Pancreas (tissue), 10 donors: ENCODE data around the gene SIN3B. TPM values are rescaled to one million over a fixed set of nuclear protein-coding genes. Genes with fewer than 3 reads are reported as not detected.

Experiments used
- ATAC-seq, 4 donors: fragments of 200-7000 bp; cut with Tn5 transposase; one replicate each; pipeline versions ENCODE4 v1.8.0 to v1.9.1; 2020; ENCODE audit warnings: mild to moderate bottlenecking in 4 of 4, moderate library complexity in 4 of 4
- DNase-seq, 6 donors: peaks; one replicate each; pipeline ENCODE4 v3.0.0-alpha.2; 2020
- FAIRE-seq: peaks from 2 replicates; lab custom pipeline; 2012; peaks lifted over from hg19 to GRCh38; lab: Jason Lieb, UNC
- H3K27ac ChIP-seq, 4 donors: fragments of 200-600 bp; sonication (generic); 1 replicate in 3 of 4; 2 replicates in 1 of 4; pipeline versions ENCODE4 v1.5.0 to v1.8.0; 2020
- H3K27me3 ChIP-seq, 4 donors: fragments of 200-600 bp; one replicate each; pipeline ENCODE4 v1.8.0; 2021
- H3K36me3 ChIP-seq, 3 donors: fragments of 200-600 bp; sonication (generic) in 1 of 3; one replicate each; pipeline versions ENCODE4 v1.5.0 to v1.8.0; 2020 to 2021
- H3K4me1 ChIP-seq, 3 donors: fragments of 200-600 bp; one replicate each; pipeline ENCODE4 v1.8.0; 2021
- H3K4me3 ChIP-seq, 4 donors: fragments of 200-600 bp; sonication (generic) in 2 of 4; one replicate each; pipeline versions ENCODE4 v1.5.0 to v1.8.0; 2020 to 2021
- H3K9me3 ChIP-seq, 4 donors: fragments of 200-600 bp; one replicate each; pipeline ENCODE4 v1.8.0; 2021
- WGBS, 2 donors: extraction: QIAGEN DNeasy Blood & Tissue Kit; methylation state at CpG; one replicate each; pipeline ENCODE4 v1.1.7; 2013; 5-methylcytosine and 5-hydroxymethylcytosine counted together
- intact Hi-C, 3 donors: fragments of 100-400 bp; cut with DNase I; formaldehyde crosslinking; loops; one replicate each; pipeline versions ENCODE4 v1.11.1 to v1.14.2; 2022
- polyA plus RNA-seq, 2 donors: library from polyadenylated mRNA; stranded (reverse); fragments of 200-250 nt; gene quantifications; one replicate each; pipeline ENCODE4 v1.2.3, GENCODE V29; 2013
- total RNA-seq, 6 donors: library from RNA; stranded (reverse); fragmentation: NEBNext Ultra II Directional in 4 of 6; extraction: Animal tissue kit (Norgen Biotek cat#: 25700) in 4 of 6; gene quantifications; one replicate each; pipeline versions ENCODE4 v1.2.1 to v1.2.4, GENCODE V29; 2021 to 2023
- TF ChIP-seq, protein P1 (sequence below), 4 donors: fragments of 200-600 bp; sonication (generic) in 3 of 4; IDR thresholded peaks; one replicate each; pipeline versions ENCODE4 v1.5.0 to v1.8.0; 2021; ENCODE audit warnings: antibody characterized with exemption in 4 of 4
- donor health status: healthy with polysubstance abuse.
- donor health status: DM: no; HTN: no; CAD: no; lungs with moderate emphysema.
- donor health status: DM: no; HTN: no; CAD: no.
- donor health status: control.
- donor health status: control.
- donor health status: Bipolar disorder and iron deficiency.
- donor health status: DM: yes; HTN: yes; CAD: no.
- donor health status: DM: no; HTN: no; CAD: no.
- donor health status: DM: no; HTN: no; CAD: no.
- donor health status: DM: yes; HTN: yes; CAD: no.

SIN3B gene
- total and polyA plus RNA-seq, 8 donors, result 13.6 to 51.8 (median 20.1) TPM

- Histone ChIP-seq H3K27me3 (no peaks in the 10 kb centered on the region), H3K4me3 (no peak overlapping the region), H3K36me3 (no peaks in the 10 kb centered on the region), H3K4me1 (no peaks in the 10 kb centered on the region), H3K27ac (no peak overlapping the region), H3K9me3 (no peaks in the 10 kb centered on the region)
- DNase-seq (no peak), ATAC-seq (no peak), FAIRE-seq (no peak)
- TF ChIP-seq, protein P1, sequence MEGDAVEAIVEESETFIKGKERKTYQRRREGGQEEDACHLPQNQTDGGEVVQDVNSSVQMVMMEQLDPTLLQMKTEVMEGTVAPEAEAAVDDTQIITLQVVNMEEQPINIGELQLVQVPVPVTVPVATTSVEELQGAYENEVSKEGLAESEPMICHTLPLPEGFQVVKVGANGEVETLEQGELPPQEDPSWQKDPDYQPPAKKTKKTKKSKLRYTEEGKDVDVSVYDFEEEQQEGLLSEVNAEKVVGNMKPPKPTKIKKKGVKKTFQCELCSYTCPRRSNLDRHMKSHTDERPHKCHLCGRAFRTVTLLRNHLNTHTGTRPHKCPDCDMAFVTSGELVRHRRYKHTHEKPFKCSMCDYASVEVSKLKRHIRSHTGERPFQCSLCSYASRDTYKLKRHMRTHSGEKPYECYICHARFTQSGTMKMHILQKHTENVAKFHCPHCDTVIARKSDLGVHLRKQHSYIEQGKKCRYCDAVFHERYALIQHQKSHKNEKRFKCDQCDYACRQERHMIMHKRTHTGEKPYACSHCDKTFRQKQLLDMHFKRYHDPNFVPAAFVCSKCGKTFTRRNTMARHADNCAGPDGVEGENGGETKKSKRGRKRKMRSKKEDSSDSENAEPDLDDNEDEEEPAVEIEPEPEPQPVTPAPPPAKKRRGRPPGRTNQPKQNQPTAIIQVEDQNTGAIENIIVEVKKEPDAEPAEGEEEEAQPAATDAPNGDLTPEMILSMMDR (IDR thresholded peaks at IDR 0.05), result no peak
- 25 to 35% methylated on average over 5 of the region's 5 CpGs for WGBS, 2 donors
- intact Hi-C loops, result no loop called here
Measured at GRCh38 chr19:16885166-16885565, 56.0 kb downstream of the SIN3B start.

DNA sequence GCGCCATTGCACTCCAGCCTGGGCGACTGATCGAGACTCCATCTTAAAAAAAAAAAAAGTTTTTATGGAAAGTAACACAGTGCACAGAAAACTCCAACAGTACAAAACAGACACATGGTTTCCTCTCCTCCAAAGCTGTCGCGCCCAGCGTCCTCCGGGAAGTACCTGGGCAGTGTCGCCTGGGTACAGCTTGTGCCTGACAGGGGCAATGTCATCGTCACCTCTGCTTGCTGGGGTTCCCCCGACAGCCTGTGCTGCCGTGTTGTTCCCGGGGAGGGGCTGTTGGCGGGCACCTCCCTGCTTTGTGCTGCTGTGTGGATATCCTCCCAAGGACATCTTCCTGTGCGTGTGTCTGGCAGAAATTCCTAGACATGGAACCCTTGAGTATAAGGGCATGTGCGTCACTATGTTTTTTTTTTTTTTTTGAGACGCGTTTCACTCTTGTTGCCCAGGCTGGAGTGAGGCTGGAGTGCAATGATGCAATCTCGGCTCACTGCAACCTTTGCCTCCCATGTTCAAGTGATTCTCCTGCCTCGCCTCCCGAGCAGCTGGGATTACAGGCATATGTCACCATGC lies 57.2 kb downstream of the SIN3B start:
- Histone ChIP-seq H3K27ac (peak overlapping the region in 2 of 4 donors; percentile 15 to 22), H3K27me3 (no peaks in the 10 kb centered on the region), H3K9me3 (no peaks in the 10 kb centered on the region), H3K36me3 (no peaks in the 10 kb centered on the region), H3K4me1 (no peaks in the 10 kb centered on the region), H3K4me3 (no peak overlapping the region)
- peak in 2 of 4 donors; percentile 37 to 54 for ATAC-seq
- intact Hi-C loops, result no loop called here
- 57 to 62% methylated on average over 20 of the region's 20 CpGs for WGBS, 2 donors
- DNase-seq, result no peak
- no peak for FAIRE-seq
- TF ChIP-seq, protein P1 (IDR thresholded peaks at IDR 0.05), result no peak

- Histone ChIP-seq H3K4me3 (no peak overlapping the region), H3K4me1 (no peaks in the 10 kb centered on the region), H3K9me3 (no peaks in the 10 kb centered on the region), H3K27ac (peak overlapping the region in 1 of 4 donors; percentile 37), H3K36me3 (no peaks in the 10 kb centered on the region), H3K27me3 (no peaks in the 10 kb centered on the region)
- intact Hi-C loops, result no loop called here
- DNase-seq (no peak), FAIRE-seq (no peak), ATAC-seq (no peak)
- TF ChIP-seq, protein P1 (IDR thresholded peaks at IDR 0.05), result no peak
- 50 to 66% methylated on average over 17 of the region's 17 CpGs for WGBS, 2 donors
Measured at GRCh38 chr19:16887353-16888265, 58.4 kb downstream of the SIN3B start.

- H3K9me3 ChIP-seq, result no peaks in the 10 kb centered on the region
- peak in 2 of 4 donors; percentile 13 to 37 for ATAC-seq
Measured at GRCh38 chr19:16888629-16889365, 59.6 kb downstream of the SIN3B start, which contains the start of gene F2RL3. Gene F2RL3 (plus strand): TSS chr19:16888999. CDS start chr19:16889190, 191 bp downstream.

More at GRCh38 chr19:16888629-16889365, 59.6 kb downstream of the SIN3B start, which contains the start of gene F2RL3:
- TF ChIP-seq, protein P1 (IDR thresholded peaks at IDR 0.05), result no peak
- H3K36me3 ChIP-seq, result no peaks in the 10 kb centered on the region
- H3K4me1 ChIP-seq, result no peaks in the 10 kb centered on the region
- FAIRE-seq, result no peak
- peak within 1 kb of the TSS in 1 of 4 donors; percentile 37 for H3K27ac ChIP-seq
- intact Hi-C loops, result no loop called here
- H3K27me3 ChIP-seq, result no peaks in the 10 kb centered on the region
- DNase-seq, result peak in 1 of 6 donors; percentile 64
- 34 to 38% methylated on average over 30 to 31 of the region's 31 CpGs for WGBS, 2 donors
- peak within 1 kb of the TSS in 1 of 4 donors; percentile 2 for H3K4me3 ChIP-seq
